Gastrocnemius medialis (tissue), 4 donors: Measurements from ENCODE around the gene NAPSA.

Source experiments
- POLR2A ChIP-seq, 2 donors: fragments of 450-650 bp; IDR thresholded peaks; one replicate each; pipeline ENCODE4 v1.6.1; 2017; ENCODE audit warnings: antibody characterized with exemption in 2 of 2, mild to moderate bottlenecking in 2 of 2, moderate library complexity in 2 of 2
- TF ChIP-seq, protein P1 (sequence below), 5 experiments: fragments of 450-650 bp in 3 of 5; fragments of 200-600 bp in 2 of 5; sonication (generic) in 2 of 5; IDR thresholded peaks in 4 of 5; conservative IDR thresholded peaks in 1 of 5; 1 replicate in 4 of 5; 2 replicates in 1 of 5; pipeline ENCODE4 v1.5.1; 2016 to 2019; ENCODE audit warnings: antibody characterized with exemption in 5 of 5, mild to moderate bottlenecking in 3 of 5, moderate library complexity in 3 of 5

DNA sequence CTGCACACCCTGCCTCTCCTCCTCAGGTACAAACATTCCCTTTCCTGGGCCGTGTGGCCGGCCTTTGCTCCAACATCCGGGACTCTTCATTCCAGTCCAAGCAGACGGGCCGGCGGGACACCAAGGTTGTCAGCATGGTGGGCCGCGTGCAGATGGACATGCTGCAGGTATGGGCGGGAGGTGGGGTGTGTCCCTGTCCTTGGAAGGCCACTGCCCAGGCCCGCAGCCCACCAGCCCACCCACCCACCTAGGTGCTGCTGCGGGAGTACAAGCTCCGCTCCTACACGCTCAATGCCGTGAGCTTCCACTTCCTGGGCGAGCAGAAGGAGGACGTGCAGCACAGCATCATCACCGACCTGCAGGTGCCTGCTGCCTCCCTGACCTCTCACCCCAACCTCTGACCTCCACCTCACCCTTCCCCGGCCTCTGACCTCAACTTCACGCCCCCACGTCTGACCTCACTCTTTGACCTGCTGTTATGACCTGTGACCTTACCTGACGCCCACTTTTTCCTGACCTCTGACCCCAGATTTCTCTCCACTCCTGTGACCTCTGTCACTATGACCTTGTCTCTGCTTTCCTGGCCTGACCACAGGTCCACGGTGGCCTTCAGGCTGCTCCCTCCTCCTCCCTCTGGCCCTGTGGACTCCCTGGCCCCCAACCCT lies 40.8 kb upstream of the NAPSA start:
- TF ChIP-seq, protein P1, sequence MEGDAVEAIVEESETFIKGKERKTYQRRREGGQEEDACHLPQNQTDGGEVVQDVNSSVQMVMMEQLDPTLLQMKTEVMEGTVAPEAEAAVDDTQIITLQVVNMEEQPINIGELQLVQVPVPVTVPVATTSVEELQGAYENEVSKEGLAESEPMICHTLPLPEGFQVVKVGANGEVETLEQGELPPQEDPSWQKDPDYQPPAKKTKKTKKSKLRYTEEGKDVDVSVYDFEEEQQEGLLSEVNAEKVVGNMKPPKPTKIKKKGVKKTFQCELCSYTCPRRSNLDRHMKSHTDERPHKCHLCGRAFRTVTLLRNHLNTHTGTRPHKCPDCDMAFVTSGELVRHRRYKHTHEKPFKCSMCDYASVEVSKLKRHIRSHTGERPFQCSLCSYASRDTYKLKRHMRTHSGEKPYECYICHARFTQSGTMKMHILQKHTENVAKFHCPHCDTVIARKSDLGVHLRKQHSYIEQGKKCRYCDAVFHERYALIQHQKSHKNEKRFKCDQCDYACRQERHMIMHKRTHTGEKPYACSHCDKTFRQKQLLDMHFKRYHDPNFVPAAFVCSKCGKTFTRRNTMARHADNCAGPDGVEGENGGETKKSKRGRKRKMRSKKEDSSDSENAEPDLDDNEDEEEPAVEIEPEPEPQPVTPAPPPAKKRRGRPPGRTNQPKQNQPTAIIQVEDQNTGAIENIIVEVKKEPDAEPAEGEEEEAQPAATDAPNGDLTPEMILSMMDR (IDR thresholded peaks at IDR 0.05 in 4 of 5, conservative IDR thresholded peaks at IDR 0.05 in 1 of 5): no peak
- TF ChIP-seq POLR2A (IDR thresholded peaks at IDR 0.05): no peak
